Smooth muscle cell (in vitro differentiated cells): ENCODE data around the gene RAB4B. TPM values are rescaled to one million over a fixed set of nuclear protein-coding genes. Genes with fewer than 3 reads are reported as not detected.

Source experiments
- DNase-seq: peaks from one replicate; lab custom pipeline; 2025; ENCODE audit not compliant: unreplicated experiment; lab: John Stamatoyannopoulos, UW
- H2AFZ ChIP-seq: fragments of 200-600 bp; sonication (generic); 2 replicates; pipeline ENCODE4 v1.6.0; 2016; ENCODE audit warnings: antibody characterized with exemption, low read depth, mild to moderate bottlenecking
- H3F3A ChIP-seq: fragments of 200-600 bp; sonication (generic); 2 replicates; pipeline ENCODE4 v1.6.0; 2017; ENCODE audit warnings: antibody characterized with exemption, low read depth
- H3K27ac ChIP-seq: fragments of 200-600 bp; sonication (generic); 2 replicates; pipeline ENCODE4 v1.5.1; 2016; ENCODE audit warnings: low read depth, mild to moderate bottlenecking
- H3K27me3 ChIP-seq: fragments of 200-600 bp; sonication (generic); 2 replicates; pipeline ENCODE4 v1.6.1; 2016; ENCODE audit warnings: low read depth, mild to moderate bottlenecking
- H3K36me3 ChIP-seq: fragments of 200-600 bp; sonication (generic); 2 replicates; pipeline ENCODE4 v1.5.1; 2016; ENCODE audit warnings: low read depth
- H3K4me1 ChIP-seq: fragments of 200-600 bp; sonication (generic); 2 replicates; pipeline ENCODE4 v1.5.1; 2016; ENCODE audit warnings: low read depth
- H3K4me2 ChIP-seq: fragments of 200-600 bp; sonication (generic); 2 replicates; pipeline ENCODE4 v1.6.0; 2016; ENCODE audit warnings: mild to moderate bottlenecking
- H3K4me3 ChIP-seq: fragments of 200-600 bp; sonication (generic); 2 replicates; pipeline ENCODE4 v1.5.1; 2016; ENCODE audit warnings: mild to moderate bottlenecking
- H3K79me2 ChIP-seq: fragments of 200-600 bp; sonication (generic); 2 replicates; pipeline ENCODE4 v1.6.0; 2016; ENCODE audit warnings: low read depth, mild to moderate bottlenecking
- H3K9ac ChIP-seq: fragments of 200-600 bp; sonication (generic); 2 replicates; pipeline ENCODE4 v1.6.0; 2016; ENCODE audit warnings: low read depth
- H3K9me3 ChIP-seq: fragments of 200-600 bp; sonication (generic); replicated peaks from 2 replicates; pipeline ENCODE4 v1.5.1; 2016; ENCODE audit warnings: low read depth
- H4K20me1 ChIP-seq: fragments of 200-600 bp; sonication (generic); 2 replicates; pipeline ENCODE4 v1.6.0; 2016; ENCODE audit warnings: low read depth
- CTCF ChIP-seq: fragments of 200-600 bp; sonication (generic); IDR thresholded peaks from 2 replicates; pipeline ENCODE4 v1.5.1; 2017; ENCODE audit warnings: borderline replicate concordance, mild to moderate bottlenecking, antibody characterized with exemption; ENCODE audit not compliant: insufficient read depth, poor library complexity, severe bottlenecking
- WGBS: methylation state at CpG from one replicate; pipeline ENCODE4 v1.1.7; 2016; ENCODE audit warnings: low lambda C conversion rate; 5-methylcytosine and 5-hydroxymethylcytosine counted together
- polyA plus RNA-seq: library from polyadenylated mRNA; unstranded; fragments of >200 nt; fragmentation: Nextera tagmentation; extraction: Ambion mirVana; gene quantifications from 2 replicates; pipeline ENCODE4 v1.2.1, GENCODE V29; 2016
- total RNA-seq: library from RNA; depleted of rRNA; stranded (reverse); fragments of >200 nt; gene quantifications from 2 replicates; pipeline ENCODE4 v1.2.3, GENCODE V29; 2014

The RAB4B gene
- total and polyA plus RNA-seq, 2 experiments from 2014 or later: 10.6 to 39.5 TPM

- no peak for DNase-seq
- no peak for TF ChIP-seq CTCF
- H3K79me2 ChIP-seq: no peaks in the 10 kb centered on the region
- WGBS: 94% methylated on average over 9 of the region's 10 CpGs
- H3K27ac ChIP-seq: no peak overlapping the region
- no peaks in the 10 kb centered on the region for H4K20me1 ChIP-seq
- H2AFZ ChIP-seq: no peak overlapping the region
- H3K4me2 ChIP-seq: no peak overlapping the region
- no peaks in the 10 kb centered on the region for H3K9me3 ChIP-seq
- H3F3A ChIP-seq: peaks cover 8% of the 10 kb centered on the region
- no peak overlapping the region for H3K9ac ChIP-seq
- no peaks in the 10 kb centered on the region for H3K4me1 ChIP-seq
- no peak overlapping the region for H3K4me3 ChIP-seq
- no peaks in the 10 kb centered on the region for H3K36me3 ChIP-seq
- H3K27me3 ChIP-seq: no peaks in the 10 kb centered on the region
These were observed 34.1 kb upstream of the RAB4B start for GRCh38 chr19:40743926-40744325.

- Histone ChIP-seq H3K9ac (no peak overlapping the region), H3K79me2 (no peaks in the 10 kb centered on the region), H3K4me1 (peaks cover 7% of the 10 kb centered on the region), H2AFZ (no peak overlapping the region), H3K9me3 (no peaks in the 10 kb centered on the region), H3K27ac (peak overlapping the region; percentile 60), H4K20me1 (no peaks in the 10 kb centered on the region), H3K36me3 (no peaks in the 10 kb centered on the region), H3K4me2 (peak overlapping the region; percentile 13), H3F3A (peaks cover 8% of the 10 kb centered on the region), H3K27me3 (no peaks in the 10 kb centered on the region), H3K4me3 (no peak overlapping the region)
- peak; percentile 7 for TF ChIP-seq CTCF
- WGBS: 53% methylated on average over 17 of the region's 17 CpGs
- DNase-seq: no peak
These were observed 33.3 kb upstream of the RAB4B start for GRCh38 chr19:40744554-40745401.

- Histone ChIP-seq H3K27ac (peak overlapping the region; percentile 60), H3K4me2 (peak overlapping the region; percentile 13), H2AFZ (no peak overlapping the region), H3K79me2 (no peaks in the 10 kb centered on the region), H4K20me1 (no peaks in the 10 kb centered on the region), H3K4me1 (peaks cover 11% of the 10 kb centered on the region), H3K9ac (no peak overlapping the region), H3K36me3 (no peaks in the 10 kb centered on the region), H3K27me3 (no peaks in the 10 kb centered on the region), H3K4me3 (no peak overlapping the region), H3K9me3 (no peaks in the 10 kb centered on the region), H3F3A (peaks cover 8% of the 10 kb centered on the region)
- WGBS: 66% methylated on average over 7 of the region's 7 CpGs
- no peak for DNase-seq
- no peak for TF ChIP-seq CTCF
These were observed 32.7 kb upstream of the RAB4B start for GRCh38 chr19:40745402-40745780.

GRCh38 chr19:40747536-40747935 is 30.5 kb upstream of the RAB4B start:
- DNase-seq: no peak
- no peak overlapping the region for H3K27ac ChIP-seq
- H3K4me2 ChIP-seq: no peak overlapping the region
- H3K36me3 ChIP-seq: no peaks in the 10 kb centered on the region
- no peaks in the 10 kb centered on the region for H3K9me3 ChIP-seq
- H3K4me3 ChIP-seq: no peak overlapping the region
- H3K27me3 ChIP-seq: no peaks in the 10 kb centered on the region
- H3K9ac ChIP-seq: no peak overlapping the region
- H2AFZ ChIP-seq: no peak overlapping the region
- H3K4me1 ChIP-seq: peaks cover 12% of the 10 kb centered on the region
- over 99% methylated on average over 7 of the region's 7 CpGs for WGBS
- peaks cover 10% of the 10 kb centered on the region for H3K79me2 ChIP-seq
- H3F3A ChIP-seq: peaks cover 8% of the 10 kb centered on the region
- H4K20me1 ChIP-seq: no peaks in the 10 kb centered on the region
- TF ChIP-seq CTCF: no peak
